Choroid plexus epithelial cell (primary cell): ENCODE data around the gene ZDHHC19.

Experiments
- DNase-seq: peaks from one replicate; pipeline ENCODE4 v3.0.0-alpha.2; 2010; ENCODE audit warnings: low read depth
- H3K4me3 ChIP-seq: 2 replicates; pipeline ENCODE4 v1.5.1; 2011; ENCODE audit warnings: low read depth, mild to moderate bottlenecking, control low read depth, low read length, moderate library complexity
- TF ChIP-seq, protein P1 (sequence below): conservative IDR thresholded peaks from 2 replicates; pipeline ENCODE4 v1.5.1; 2011; ENCODE audit warnings: low read depth, mild to moderate bottlenecking, control low read depth, inconsistent platforms, low read length, moderate library complexity

The ZDHHC19 gene

DNA sequence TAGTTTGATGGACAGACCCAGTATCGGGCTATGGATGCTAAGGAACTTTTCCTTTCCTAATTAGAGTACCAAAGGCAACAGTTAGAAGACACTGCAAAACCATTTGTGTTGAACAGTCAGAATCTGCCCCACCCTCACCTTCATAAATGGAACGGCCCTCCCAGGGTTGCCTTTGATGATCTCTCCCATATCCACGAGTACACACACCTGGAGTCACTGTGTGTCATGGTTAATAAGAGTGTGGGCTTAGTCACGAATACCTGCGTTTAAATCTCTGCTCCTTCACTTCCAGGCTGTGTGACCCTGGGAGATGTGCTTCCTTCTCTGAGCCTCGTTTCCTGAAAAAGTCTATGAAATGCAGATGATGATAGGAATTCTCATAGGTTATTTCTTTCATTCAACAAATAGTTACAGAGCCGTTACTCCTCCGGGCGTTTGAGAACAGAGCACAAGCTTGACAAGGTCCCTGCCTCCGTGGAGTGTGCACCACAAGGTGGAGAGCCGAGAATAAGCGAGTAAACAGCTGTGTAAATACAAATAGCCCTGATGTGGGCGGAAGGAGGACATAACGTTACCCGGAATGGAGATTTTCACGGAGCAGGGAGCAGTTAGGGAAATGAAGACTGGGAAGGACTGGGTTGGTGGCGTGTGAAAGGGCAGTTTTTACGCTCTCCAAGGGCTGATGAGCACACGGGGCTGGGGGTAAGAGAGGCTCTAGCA is 11.8 kb upstream of the ZDHHC19 start:
- no peak overlapping the region for H3K4me3 ChIP-seq
- TF ChIP-seq, protein P1, sequence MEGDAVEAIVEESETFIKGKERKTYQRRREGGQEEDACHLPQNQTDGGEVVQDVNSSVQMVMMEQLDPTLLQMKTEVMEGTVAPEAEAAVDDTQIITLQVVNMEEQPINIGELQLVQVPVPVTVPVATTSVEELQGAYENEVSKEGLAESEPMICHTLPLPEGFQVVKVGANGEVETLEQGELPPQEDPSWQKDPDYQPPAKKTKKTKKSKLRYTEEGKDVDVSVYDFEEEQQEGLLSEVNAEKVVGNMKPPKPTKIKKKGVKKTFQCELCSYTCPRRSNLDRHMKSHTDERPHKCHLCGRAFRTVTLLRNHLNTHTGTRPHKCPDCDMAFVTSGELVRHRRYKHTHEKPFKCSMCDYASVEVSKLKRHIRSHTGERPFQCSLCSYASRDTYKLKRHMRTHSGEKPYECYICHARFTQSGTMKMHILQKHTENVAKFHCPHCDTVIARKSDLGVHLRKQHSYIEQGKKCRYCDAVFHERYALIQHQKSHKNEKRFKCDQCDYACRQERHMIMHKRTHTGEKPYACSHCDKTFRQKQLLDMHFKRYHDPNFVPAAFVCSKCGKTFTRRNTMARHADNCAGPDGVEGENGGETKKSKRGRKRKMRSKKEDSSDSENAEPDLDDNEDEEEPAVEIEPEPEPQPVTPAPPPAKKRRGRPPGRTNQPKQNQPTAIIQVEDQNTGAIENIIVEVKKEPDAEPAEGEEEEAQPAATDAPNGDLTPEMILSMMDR: no peak
- no peak for DNase-seq

DNA sequence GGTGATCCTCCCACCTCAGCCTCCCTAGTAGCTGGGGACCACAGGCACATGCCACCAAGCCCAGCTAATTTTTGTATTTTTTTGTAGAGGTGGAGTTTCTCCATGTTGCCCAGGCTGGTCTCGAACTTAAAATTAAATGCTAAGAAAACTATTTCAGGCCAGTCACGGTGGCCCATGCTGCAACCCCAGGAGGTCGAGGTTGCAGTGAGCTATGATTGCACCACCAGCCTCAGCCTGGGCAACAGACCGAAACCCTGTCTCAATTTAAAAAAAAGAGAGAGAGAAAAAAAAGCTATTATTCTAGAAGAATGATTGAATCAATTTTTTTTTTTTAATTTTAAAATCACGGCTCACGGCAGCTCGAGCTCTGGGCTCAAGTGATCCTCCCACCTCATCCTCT is 9.8 kb upstream of the ZDHHC19 start:
- TF ChIP-seq, protein P1: no peak
- no peak overlapping the region for H3K4me3 ChIP-seq
- DNase-seq: no peak

DNA sequence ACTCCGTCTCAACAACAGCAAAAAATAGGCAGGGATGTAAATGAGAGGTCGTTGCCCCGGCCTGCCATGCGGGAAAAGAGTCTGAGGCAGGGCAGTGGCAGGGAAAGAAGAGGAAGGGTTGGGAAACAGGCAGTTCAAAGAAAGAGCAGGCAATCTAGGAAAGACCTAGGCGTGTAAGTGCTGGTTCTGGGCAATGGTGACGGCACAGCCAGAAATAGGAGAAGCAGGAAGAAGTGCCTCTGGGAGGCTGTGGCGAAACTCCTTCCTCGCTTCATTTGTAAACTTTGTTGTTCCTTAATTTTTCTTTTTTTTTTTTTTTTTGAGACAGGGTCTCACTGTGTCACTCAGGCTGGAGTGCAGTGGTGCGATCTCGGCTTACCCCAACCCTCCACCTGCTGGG is 9.4 kb upstream of the ZDHHC19 start:
- TF ChIP-seq, protein P1: no peak
- H3K4me3 ChIP-seq: no peak overlapping the region
- DNase-seq: no peak

DNA sequence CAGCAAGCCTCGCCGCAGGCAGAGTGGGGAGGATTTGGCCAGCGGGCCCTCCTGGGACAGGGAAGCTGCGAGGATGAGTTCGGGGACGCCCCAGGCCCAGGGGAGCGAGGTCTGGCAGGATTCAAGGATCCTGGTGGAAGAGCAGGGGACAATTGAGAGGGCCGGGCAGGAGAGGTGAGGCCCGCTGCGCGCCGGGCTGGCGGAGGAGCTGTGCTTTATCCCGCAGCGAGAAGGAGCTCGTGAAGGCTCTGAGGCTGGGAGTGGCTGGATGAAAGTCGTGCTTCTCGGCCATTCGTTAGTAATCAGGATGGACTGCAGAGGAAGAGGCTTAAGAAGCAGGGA is 8.7 kb upstream of the ZDHHC19 start:
- TF ChIP-seq, protein P1: no peak
- H3K4me3 ChIP-seq: peak overlapping the region; percentile 21
- no peak for DNase-seq

DNA sequence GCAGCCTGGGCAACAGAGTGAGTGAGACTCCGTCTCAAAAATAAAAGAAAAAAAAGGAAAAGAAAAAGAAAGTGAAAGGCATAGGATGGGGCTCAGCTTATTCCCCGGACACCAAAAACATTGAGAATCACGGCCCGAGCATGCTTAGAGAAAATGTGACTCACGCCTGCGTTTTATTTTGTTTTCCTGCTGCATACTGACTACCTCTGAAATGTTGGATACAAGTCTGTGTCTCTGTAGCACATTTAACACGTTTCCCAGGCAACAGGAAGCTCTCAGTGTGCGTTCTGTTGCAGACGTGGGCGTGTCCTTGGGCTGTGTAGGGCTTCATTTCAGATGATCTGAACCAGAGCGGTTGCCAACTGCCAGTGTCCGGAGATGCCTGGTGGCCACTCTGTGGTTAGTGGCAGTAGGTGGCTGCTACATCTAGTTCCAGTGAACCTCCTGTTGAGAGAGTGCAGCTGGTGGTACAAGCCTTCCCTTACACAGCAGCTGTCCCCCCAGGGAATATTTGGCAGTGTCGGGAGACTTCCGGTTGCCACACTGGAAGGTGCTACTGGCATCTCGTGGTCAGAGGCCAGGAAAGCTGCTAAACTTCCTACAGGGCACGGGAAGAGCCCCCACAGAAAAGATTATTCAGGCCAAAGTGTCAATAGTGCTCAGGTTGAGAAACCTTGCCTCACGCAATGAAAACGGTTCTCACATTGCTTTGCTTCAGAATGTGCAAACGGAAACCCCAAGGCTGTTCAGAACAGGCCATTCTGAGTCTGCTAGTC is 8.2 kb upstream of the ZDHHC19 start:
- DNase-seq: peak; percentile 97
- TF ChIP-seq, protein P1: no peak
- peak overlapping the region; percentile 44 for H3K4me3 ChIP-seq

DNA sequence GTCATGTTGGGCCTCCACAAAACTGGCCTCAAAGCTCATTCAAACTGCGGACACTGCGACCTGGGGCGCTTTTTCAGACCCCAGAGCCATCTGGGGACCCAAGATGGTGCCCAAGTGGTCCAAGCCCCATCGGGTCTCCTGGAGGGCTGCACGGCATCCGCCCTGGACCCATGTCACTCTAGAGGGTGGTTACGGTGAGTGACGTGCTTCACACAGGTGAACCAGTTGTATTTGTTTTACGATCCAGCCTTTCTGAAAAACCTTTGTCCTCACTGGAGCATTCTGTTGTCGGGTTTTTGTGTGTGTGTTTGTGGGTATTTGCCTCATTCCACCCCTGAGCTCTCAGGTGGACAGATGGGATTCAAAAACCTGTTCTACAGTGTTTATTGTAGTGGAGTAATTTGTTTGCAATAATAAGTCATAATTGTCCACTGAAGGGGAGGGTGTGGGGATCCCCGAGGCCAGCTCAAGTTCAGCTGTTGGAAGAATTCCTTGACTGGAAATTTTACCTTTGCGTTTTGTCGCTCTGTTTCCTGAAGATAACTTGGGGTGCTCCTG is 7.0 kb upstream of the ZDHHC19 start:
- TF ChIP-seq, protein P1: no peak
- H3K4me3 ChIP-seq: no peak overlapping the region
- DNase-seq: no peak
